MM.1S (cell line): ENCODE measurements around the gene MACROD2.

Source experiments
- DNase-seq: peaks from one replicate; pipeline ENCODE4 v3.0.0-alpha.2; 2015
- H2AFZ ChIP-seq: fragments of 300-600 bp; sonication (generic); 2 replicates; pipeline ENCODE4 v1.6.0; 2016; ENCODE audit warnings: antibody characterized with exemption, low read length
- H3F3A ChIP-seq: fragments of 300-600 bp; sonication (generic); 2 replicates; pipeline ENCODE4 v1.6.1; 2016; ENCODE audit warnings: mild to moderate bottlenecking, antibody characterized with exemption, low read length, moderate library complexity, mixed read lengths; ENCODE audit not compliant: insufficient read depth
- H3K27ac ChIP-seq: fragments of 300-600 bp; sonication (generic); 2 replicates; pipeline ENCODE4 v1.5.1; 2016; ENCODE audit warnings: mild to moderate bottlenecking, low read length
- H3K27me3 ChIP-seq: fragments of 300-600 bp; sonication (generic); replicated peaks from 2 replicates; pipeline ENCODE4 v1.6.0; 2016; ENCODE audit warnings: low read length; ENCODE audit not compliant: insufficient read depth
- H3K36me3 ChIP-seq: fragments of 300-600 bp; sonication (generic); replicated peaks from 2 replicates; pipeline ENCODE4 v1.6.1; 2016; ENCODE audit warnings: mild to moderate bottlenecking, low read length, mixed read lengths; ENCODE audit not compliant: insufficient read depth
- H3K4me1 ChIP-seq: fragments of 300-600 bp; sonication (generic); 2 replicates; pipeline ENCODE4 v1.6.1; 2016; ENCODE audit warnings: low read length, mixed read lengths
- H3K4me2 ChIP-seq: fragments of 300-600 bp; sonication (generic); 2 replicates; pipeline ENCODE4 v1.6.0; 2016; ENCODE audit warnings: low read depth, low read length
- H3K4me3 ChIP-seq: fragments of 300-600 bp; sonication (generic); 2 replicates; pipeline ENCODE4 v1.5.1; 2016; ENCODE audit warnings: low read length, mixed read lengths
- H3K79me2 ChIP-seq: fragments of 300-600 bp; sonication (generic); 2 replicates; pipeline ENCODE4 v1.6.1; 2016; ENCODE audit warnings: mixed run types, low read length, mixed read lengths
- H3K9ac ChIP-seq: fragments of 300-600 bp; sonication (generic); 2 replicates; pipeline ENCODE4 v1.6.1; 2016; ENCODE audit warnings: low read length, mixed read lengths
- H3K9me2 ChIP-seq: fragments of 300-600 bp; sonication (generic); replicated peaks from 2 replicates; pipeline ENCODE4 v1.6.1; 2016; ENCODE audit warnings: mild to moderate bottlenecking, low read length, mixed read lengths; ENCODE audit not compliant: insufficient read depth
- H3K9me3 ChIP-seq: fragments of 300-600 bp; sonication (generic); replicated peaks from 2 replicates; pipeline ENCODE4 v1.6.1; 2016; ENCODE audit warnings: mild to moderate bottlenecking, low read length, mixed read lengths; ENCODE audit not compliant: insufficient read depth
- H4K20me1 ChIP-seq: fragments of 300-600 bp; sonication (generic); 2 replicates; pipeline ENCODE4 v1.6.1; 2016; ENCODE audit warnings: mild to moderate bottlenecking, low read length, moderate library complexity, mixed read lengths; ENCODE audit not compliant: insufficient read depth
- CTCF ChIP-seq: fragments of 300-600 bp; sonication (generic); IDR thresholded peaks from 2 replicates; pipeline ENCODE4 v1.5.1; 2016; ENCODE audit warnings: antibody characterized with exemption, low read length, mixed read lengths
- EZH2 ChIP-seq: fragments of 300-600 bp; sonication (generic); optimal IDR thresholded peaks from 2 replicates; pipeline ENCODE3; 2017; ENCODE audit warnings: low read depth, mild to moderate bottlenecking, antibody characterized with exemption, low read length, mixed read lengths
- EZH2phosphoT487 ChIP-seq: fragments of 300-600 bp; sonication (generic); IDR thresholded peaks from 2 replicates; pipeline ENCODE4 v1.6.1; 2018; ENCODE audit warnings: antibody characterized with exemption, low read length

Gene MACROD2

GRCh38 chr20:15346657-15347280 is 1351.5 kb downstream of the MACROD2 start:
- Histone ChIP-seq H3K4me3 (no peak overlapping the region), H3K36me3 (no peaks in the 10 kb centered on the region), H4K20me1 (no peaks in the 10 kb centered on the region), H3F3A (no peaks in the 10 kb centered on the region), H3K4me1 (no peaks in the 10 kb centered on the region), H3K27me3 (no peaks in the 10 kb centered on the region), H3K27ac (no peak overlapping the region), H3K9me3 (no peaks in the 10 kb centered on the region), H3K9me2 (no peaks in the 10 kb centered on the region), H2AFZ (no peak overlapping the region), H3K4me2 (no peak overlapping the region), H3K9ac (no peak overlapping the region), H3K79me2 (no peaks in the 10 kb centered on the region)
- no peak for DNase-seq
- TF ChIP-seq EZH2 (no peak), CTCF (no peak), EZH2phosphoT487 (no peak)

DNA sequence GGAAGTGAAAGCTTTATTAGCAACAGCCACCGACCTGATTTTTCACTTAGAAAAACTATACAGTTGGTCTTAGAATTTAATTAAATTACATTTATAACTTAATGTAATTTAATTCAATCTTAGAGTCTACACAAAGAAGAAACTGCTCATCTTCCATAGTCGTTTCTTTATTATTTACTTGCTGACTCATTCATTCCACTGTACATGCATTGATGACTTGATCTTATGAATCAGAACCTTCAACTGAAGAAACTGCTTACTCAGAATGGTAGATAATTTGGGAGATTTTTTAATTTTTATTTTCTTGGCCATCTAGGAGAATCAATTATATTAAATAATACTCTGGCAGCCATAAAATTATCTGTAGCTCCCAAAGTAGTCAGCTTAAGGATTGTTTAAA is 1363.7 kb downstream of the MACROD2 start:
- Histone ChIP-seq H3K9me3 (no peaks in the 10 kb centered on the region), H3K36me3 (no peaks in the 10 kb centered on the region), H3K79me2 (no peaks in the 10 kb centered on the region), H3K4me3 (no peak overlapping the region), H2AFZ (no peak overlapping the region), H4K20me1 (no peaks in the 10 kb centered on the region), H3K9me2 (no peaks in the 10 kb centered on the region), H3K4me1 (no peaks in the 10 kb centered on the region), H3K4me2 (no peak overlapping the region), H3K27ac (no peak overlapping the region), H3K9ac (no peak overlapping the region), H3K27me3 (no peaks in the 10 kb centered on the region), H3F3A (no peaks in the 10 kb centered on the region)
- DNase-seq = no peak
- TF ChIP-seq EZH2phosphoT487 (no peak), CTCF (no peak)

DNA sequence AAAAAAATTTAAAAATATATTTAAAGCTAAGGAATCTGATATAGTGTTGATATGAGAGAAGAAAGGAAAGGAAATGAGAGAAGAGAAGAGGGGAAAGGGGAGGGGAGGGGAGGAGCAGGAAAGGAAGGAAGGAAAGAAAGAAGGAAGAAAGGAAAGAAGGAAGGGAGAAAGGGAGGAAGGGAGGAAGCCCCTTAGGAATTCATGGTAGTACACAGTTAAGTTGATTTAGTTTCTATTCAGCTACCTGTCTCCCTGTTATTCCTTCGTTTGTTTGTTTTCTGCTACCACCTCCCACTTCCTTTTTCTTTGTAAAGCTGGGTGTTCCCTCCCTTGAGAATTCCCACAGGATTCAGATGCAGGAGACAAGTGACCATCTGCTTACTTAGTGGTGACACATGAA is 1367.5 kb downstream of the MACROD2 start:
- Histone ChIP-seq H3F3A (no peaks in the 10 kb centered on the region), H3K9me3 (no peaks in the 10 kb centered on the region), H3K4me3 (no peak overlapping the region), H3K9ac (no peak overlapping the region), H3K4me2 (no peak overlapping the region), H2AFZ (no peak overlapping the region), H3K9me2 (no peaks in the 10 kb centered on the region), H4K20me1 (no peaks in the 10 kb centered on the region), H3K79me2 (no peaks in the 10 kb centered on the region), H3K4me1 (no peaks in the 10 kb centered on the region), H3K27ac (no peak overlapping the region), H3K27me3 (no peaks in the 10 kb centered on the region), H3K36me3 (no peaks in the 10 kb centered on the region)
- TF ChIP-seq EZH2phosphoT487 = no peak
- no peak for TF ChIP-seq EZH2
- no peak for TF ChIP-seq CTCF
- no peak for DNase-seq
